ENCODE results near the gene LRFN2. TPM values are rescaled to one million over a fixed set of nuclear protein-coding genes. Genes with fewer than 3 reads are reported as not detected.

The LRFN2 gene
- polyA plus RNA-seq, 1 donor from 2014 or later, result 14.8 TPM

DNA sequence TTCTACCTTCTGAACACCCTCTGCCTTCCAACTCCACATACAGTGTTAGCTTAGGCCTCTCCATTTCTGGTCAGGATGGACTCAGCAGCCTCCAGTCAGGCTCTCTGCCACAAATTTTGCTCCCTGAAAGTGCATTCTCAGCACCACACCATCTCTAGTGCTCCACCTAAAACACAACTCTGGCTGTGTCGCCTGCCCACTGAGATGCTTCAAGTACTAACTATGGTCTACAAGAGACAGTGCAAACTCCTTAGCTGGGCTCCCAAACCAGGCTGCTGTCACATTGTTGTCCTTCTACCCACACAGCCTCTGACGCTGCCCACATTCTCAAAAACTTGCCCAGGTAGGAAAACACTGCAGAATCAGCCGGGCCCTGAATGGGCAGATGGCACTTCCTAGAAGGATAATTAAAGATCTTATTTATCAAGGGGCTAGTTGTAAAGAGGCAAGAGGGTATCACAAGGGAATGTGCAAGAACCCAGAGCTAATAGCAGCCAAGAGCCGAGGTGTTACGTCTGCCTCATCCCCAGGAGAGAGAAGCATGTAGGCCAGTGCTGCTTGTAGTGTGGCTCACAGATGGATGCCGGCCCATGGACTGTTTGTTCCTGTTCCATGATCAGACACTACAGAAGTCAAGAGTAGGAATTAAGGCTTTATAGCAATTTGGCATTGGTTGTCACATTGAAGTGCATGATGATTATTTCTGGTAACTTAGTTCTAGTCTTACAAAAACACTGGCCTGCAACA is 189.7 kb downstream of the LRFN2 start:
- Histone ChIP-seq H3K27me3 (ENCODE audit: insufficient read depth, low read depth, low read length) (no peaks in the 10 kb centered on the region), H3K9me3 (ENCODE audit: low read length) (no peaks in the 10 kb centered on the region), H2AFZ (ENCODE audit: low read depth, low read length) (no peak overlapping the region), H3K9me2 (ENCODE audit: insufficient read depth, low read length) (no peaks in the 10 kb centered on the region), H3K36me3 (ENCODE audit: insufficient read depth, low read length) (no peaks in the 10 kb centered on the region), H3K4me2 (ENCODE audit: low read length) (no peak overlapping the region), H3F3A (ENCODE audit: insufficient read depth, low read length, poor library complexity, severe bottlenecking) (no peaks in the 10 kb centered on the region), H3K79me2 (replicated peaks; ENCODE audit: insufficient read depth, low read length) (no peaks in the 10 kb centered on the region), H3K27ac (ENCODE audit: low read length) (no peak overlapping the region), H3K4me3 (ENCODE audit: low read length) (no peak overlapping the region), H4K20me1 (ENCODE audit: insufficient read depth) (no peaks in the 10 kb centered on the region), H3K9ac (ENCODE audit: low read length) (no peak overlapping the region)
- TF ChIP-seq, protein P1, sequence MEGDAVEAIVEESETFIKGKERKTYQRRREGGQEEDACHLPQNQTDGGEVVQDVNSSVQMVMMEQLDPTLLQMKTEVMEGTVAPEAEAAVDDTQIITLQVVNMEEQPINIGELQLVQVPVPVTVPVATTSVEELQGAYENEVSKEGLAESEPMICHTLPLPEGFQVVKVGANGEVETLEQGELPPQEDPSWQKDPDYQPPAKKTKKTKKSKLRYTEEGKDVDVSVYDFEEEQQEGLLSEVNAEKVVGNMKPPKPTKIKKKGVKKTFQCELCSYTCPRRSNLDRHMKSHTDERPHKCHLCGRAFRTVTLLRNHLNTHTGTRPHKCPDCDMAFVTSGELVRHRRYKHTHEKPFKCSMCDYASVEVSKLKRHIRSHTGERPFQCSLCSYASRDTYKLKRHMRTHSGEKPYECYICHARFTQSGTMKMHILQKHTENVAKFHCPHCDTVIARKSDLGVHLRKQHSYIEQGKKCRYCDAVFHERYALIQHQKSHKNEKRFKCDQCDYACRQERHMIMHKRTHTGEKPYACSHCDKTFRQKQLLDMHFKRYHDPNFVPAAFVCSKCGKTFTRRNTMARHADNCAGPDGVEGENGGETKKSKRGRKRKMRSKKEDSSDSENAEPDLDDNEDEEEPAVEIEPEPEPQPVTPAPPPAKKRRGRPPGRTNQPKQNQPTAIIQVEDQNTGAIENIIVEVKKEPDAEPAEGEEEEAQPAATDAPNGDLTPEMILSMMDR (IDR thresholded peaks at IDR 0.05; ENCODE audit: poor library complexity, severe bottlenecking), result no peak
- TF ChIP-seq TAF1 (IDR thresholded peaks at IDR 0.05; ENCODE audit: low read depth) (no peak), SMC3 (conservative IDR thresholded peaks at IDR 0.05; ENCODE audit: poor library complexity) (no peak), REST (IDR thresholded peaks at IDR 0.05; ENCODE audit: borderline replicate concordance) (no peak), EZH2 (IDR thresholded peaks at IDR 0.05; ENCODE audit: borderline replicate concordance, insufficient read depth, low read length, poor library complexity, severe bottlenecking) (no peak), MXI1 (conservative IDR thresholded peaks at IDR 0.05; ENCODE audit: poor library complexity, severe bottlenecking) (no peak), EP300 (conservative IDR thresholded peaks at IDR 0.05; ENCODE audit: poor library complexity, severe bottlenecking) (no peak), RAD21 (conservative IDR thresholded peaks at IDR 0.05) (no peak), POLR2AphosphoS5 (IDR thresholded peaks at IDR 0.05) (no peak)

- TF ChIP-seq RAD21 (conservative IDR thresholded peaks at IDR 0.05) (no peak), EZH2 (IDR thresholded peaks at IDR 0.05; ENCODE audit: borderline replicate concordance, insufficient read depth, low read length, poor library complexity, severe bottlenecking) (no peak), REST (IDR thresholded peaks at IDR 0.05; ENCODE audit: borderline replicate concordance) (no peak), POLR2AphosphoS5 (IDR thresholded peaks at IDR 0.05) (no peak), MXI1 (conservative IDR thresholded peaks at IDR 0.05; ENCODE audit: poor library complexity, severe bottlenecking) (no peak), EP300 (conservative IDR thresholded peaks at IDR 0.05; ENCODE audit: poor library complexity, severe bottlenecking) (no peak), SMC3 (conservative IDR thresholded peaks at IDR 0.05; ENCODE audit: poor library complexity) (no peak), TAF1 (IDR thresholded peaks at IDR 0.05; ENCODE audit: low read depth) (no peak)
- TF ChIP-seq, protein P1 (IDR thresholded peaks at IDR 0.05; ENCODE audit: poor library complexity, severe bottlenecking), result no peak
- Histone ChIP-seq H3K27ac (ENCODE audit: low read length) (no peak overlapping the region), H3K4me2 (ENCODE audit: low read length) (no peak overlapping the region), H4K20me1 (ENCODE audit: insufficient read depth) (no peaks in the 10 kb centered on the region), H3K4me3 (ENCODE audit: low read length) (no peak overlapping the region), H2AFZ (ENCODE audit: low read depth, low read length) (no peak overlapping the region), H3K9me2 (ENCODE audit: insufficient read depth, low read length) (no peaks in the 10 kb centered on the region), H3K9me3 (ENCODE audit: low read length) (no peaks in the 10 kb centered on the region), H3K36me3 (ENCODE audit: insufficient read depth, low read length) (no peaks in the 10 kb centered on the region), H3K27me3 (ENCODE audit: insufficient read depth, low read depth, low read length) (no peaks in the 10 kb centered on the region), H3K79me2 (replicated peaks; ENCODE audit: insufficient read depth, low read length) (no peaks in the 10 kb centered on the region), H3F3A (ENCODE audit: insufficient read depth, low read length, poor library complexity, severe bottlenecking) (no peaks in the 10 kb centered on the region), H3K9ac (ENCODE audit: low read length) (no peak overlapping the region)
These were observed 191.5 kb downstream of the LRFN2 start for GRCh38 chr6:40395698-40396076.

Measured in neural cell (in vitro differentiated cells).